GM12875 (cell line): ENCODE results near the gene RBKS.

Experiments
- H3K4me3 ChIP-seq: one replicate; pipeline ENCODE4 v1.5.1; 2011; ENCODE audit warnings: low read depth, low read length, control low read depth
- TF ChIP-seq, protein P1 (sequence below): IDR thresholded peaks from 2 replicates; pipeline ENCODE4 v1.5.1; 2011; ENCODE audit warnings: low read depth, mild to moderate bottlenecking, control low read depth, inconsistent platforms, low read length, moderate library complexity, borderline replicate concordance; ENCODE audit not compliant: insufficient read depth

The RBKS gene

DNA sequence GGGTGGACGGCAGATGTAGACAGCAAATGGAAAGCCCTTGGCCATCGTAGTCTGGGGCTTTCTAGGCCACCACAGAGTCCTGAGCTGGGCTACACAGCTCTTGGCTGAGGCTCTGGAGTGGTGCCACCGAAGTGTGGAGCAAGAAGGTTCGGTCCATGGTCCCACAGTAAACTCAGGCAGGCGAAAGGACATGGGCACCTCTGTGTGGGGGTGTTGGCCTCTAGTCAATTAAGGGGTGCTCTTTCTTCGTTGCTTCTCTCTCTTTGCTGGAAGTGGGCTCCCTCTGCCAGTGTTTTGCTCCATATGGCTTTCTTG lies 153.3 kb downstream of the RBKS start:
- TF ChIP-seq, protein P1, sequence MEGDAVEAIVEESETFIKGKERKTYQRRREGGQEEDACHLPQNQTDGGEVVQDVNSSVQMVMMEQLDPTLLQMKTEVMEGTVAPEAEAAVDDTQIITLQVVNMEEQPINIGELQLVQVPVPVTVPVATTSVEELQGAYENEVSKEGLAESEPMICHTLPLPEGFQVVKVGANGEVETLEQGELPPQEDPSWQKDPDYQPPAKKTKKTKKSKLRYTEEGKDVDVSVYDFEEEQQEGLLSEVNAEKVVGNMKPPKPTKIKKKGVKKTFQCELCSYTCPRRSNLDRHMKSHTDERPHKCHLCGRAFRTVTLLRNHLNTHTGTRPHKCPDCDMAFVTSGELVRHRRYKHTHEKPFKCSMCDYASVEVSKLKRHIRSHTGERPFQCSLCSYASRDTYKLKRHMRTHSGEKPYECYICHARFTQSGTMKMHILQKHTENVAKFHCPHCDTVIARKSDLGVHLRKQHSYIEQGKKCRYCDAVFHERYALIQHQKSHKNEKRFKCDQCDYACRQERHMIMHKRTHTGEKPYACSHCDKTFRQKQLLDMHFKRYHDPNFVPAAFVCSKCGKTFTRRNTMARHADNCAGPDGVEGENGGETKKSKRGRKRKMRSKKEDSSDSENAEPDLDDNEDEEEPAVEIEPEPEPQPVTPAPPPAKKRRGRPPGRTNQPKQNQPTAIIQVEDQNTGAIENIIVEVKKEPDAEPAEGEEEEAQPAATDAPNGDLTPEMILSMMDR: no peak
- H3K4me3 ChIP-seq: no peak overlapping the region

DNA sequence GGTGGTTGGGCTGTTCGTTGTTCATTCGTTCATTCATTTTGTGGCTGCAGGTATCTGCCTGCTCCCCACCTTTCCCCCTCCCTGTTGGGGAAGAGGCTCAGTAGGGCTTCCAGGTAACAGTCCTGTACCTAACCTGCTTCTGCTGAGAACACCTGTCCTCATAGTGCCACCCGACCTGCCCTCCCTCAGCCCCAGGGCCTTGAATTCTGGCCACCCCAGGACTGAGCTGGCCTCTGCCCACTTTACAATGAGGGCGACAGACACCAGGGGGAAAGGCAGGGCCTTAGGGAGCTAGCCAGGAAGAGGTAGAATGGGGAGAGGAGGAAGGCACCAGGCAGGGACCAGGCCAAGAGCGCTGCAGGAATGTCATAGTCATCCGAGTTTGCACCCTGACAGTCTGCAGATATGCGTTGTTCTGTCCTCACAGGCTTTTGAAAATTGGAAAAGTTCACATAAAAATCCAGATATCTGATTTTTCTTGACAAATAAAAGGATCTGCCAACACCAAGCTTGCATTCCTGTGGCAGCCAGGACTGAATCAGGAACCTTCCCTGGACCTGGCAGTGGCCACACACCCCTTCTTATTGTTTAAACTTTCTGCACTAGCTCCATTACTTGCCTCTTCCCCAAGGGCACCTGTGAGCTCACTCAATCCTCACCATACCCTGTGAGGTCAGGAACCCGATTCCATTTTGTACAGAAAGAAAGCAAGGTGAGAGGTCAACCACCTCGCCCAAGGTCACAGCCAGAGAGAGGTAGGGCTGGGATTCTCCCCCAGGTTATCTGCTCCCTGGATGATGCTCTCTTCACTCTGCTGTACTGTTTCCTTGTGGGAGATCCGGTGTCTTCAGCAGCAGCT lies 153.9 kb downstream of the RBKS start:
- TF ChIP-seq, protein P1: no peak
- H3K4me3 ChIP-seq: no peak overlapping the region

DNA sequence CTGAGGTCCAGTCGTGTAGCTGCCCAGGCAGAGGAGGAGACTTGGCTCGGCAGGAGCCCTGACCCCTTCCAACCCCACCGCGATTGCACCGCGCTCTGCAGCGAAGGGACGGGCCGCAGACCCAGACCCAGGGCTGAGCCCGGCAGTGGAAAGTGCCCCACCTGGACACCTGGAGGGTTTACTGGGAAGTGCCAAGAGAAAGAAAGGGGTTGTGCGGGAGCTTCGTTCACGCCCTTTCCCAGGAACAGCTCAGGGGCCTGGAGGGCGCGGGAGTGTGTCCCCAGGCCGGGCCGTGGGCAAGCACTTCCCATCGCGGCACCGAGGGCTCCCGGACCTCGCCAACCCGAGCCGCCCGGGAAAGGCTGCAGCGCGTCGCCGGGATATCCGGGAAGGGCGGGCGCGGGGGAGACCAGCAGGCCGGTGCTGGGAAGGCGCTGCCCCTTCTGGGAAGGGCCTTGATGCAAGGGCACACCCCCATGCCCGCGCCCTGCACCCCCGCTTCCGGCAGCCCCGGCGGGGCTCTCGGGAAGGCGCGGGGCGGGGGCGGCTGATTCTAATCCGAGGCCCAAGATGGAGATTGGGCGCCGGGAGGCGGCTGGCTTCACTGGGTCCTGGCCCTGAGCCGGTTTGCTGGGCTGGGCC lies 154.8 kb downstream of the RBKS start:
- TF ChIP-seq, protein P1: no peak
- no peak overlapping the region for H3K4me3 ChIP-seq

DNA sequence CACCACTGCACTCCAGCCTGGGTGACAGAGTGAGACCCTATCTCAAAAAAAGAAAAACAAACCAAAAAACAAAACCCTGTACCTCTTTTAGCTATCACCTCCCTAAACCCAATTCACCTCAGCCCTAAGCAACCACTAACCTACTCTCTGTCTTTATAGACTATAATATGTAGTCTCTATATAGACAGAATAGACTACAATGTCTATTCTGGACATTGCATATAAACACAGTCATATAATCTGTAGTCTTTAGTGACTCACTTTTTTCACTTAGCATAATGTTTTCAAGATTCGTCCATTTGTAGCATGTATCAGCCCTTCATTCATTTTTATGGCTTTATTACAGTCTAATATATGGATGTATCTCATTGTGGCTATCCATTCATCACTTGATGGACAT lies 155.9 kb downstream of the RBKS start:
- TF ChIP-seq, protein P1: no peak
- no peak overlapping the region for H3K4me3 ChIP-seq
